ENCODE measurements around the gene CLIC4. TPM values are rescaled to one million over a fixed set of nuclear protein-coding genes. Genes with fewer than 3 reads are reported as not detected.

CLIC4 gene
- total and polyA plus RNA-seq, 2 donors (not counting 1 experiment from before 2014, with no cell fraction given) = 28.5 to 123 TPM

DNA sequence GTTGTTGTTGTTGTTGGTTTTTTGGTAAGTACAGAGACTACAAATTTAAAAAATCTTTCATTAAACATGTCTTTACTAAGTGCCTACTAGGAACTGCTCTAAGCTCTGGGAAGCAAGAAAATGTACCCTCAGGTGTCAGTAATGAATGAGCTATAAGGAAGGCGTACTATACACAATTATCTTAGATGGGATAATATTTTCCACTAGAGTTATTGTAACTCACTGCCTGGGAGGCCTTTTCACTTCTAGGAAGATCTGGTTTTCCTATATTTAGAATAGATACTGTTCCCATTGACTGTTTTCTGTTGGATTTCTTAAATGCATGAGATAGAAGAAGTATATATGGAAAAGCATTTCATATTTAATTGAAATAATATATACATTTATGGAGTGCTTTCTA is 19.6 kb downstream of the CLIC4 start:
- Histone ChIP-seq H3K27ac (ENCODE audit: low read length in 2 of 2) (no peak overlapping the region), H3K4me1 (ENCODE audit: control insufficient read depth in 2 of 2, insufficient read depth in 2 of 2, low read length in 2 of 2) (peaks cover 37 to 38% of the 10 kb centered on the region in 2 donors), H3K4me2 (replicated peaks; ENCODE audit: low read depth, low read length, poor library complexity, severe bottlenecking) (no peak overlapping the region), H3K9me3 (ENCODE audit: control extremely low read depth in 1 of 3, control insufficient read depth in 2 of 3, insufficient read depth in 1 of 3, low read length in 2 of 3) (no peaks in the 10 kb centered on the region), H3K36me3 (replicated peaks in 1 of 2; ENCODE audit: control extremely low read depth in 1 of 2, control insufficient read depth in 1 of 2, extremely low read depth in 1 of 2, insufficient read depth in 2 of 2, low read length in 1 of 2) (peaks cover 0 to 4% of the 10 kb centered on the region in 2 experiments), H3K79me2 (ENCODE audit: control insufficient read depth, insufficient read depth, low read length) (peaks cover 94% of the 10 kb centered on the region), H4K20me1 (ENCODE audit: control insufficient read depth, insufficient read depth, low read length, poor library complexity, severe bottlenecking) (peaks cover 88% of the 10 kb centered on the region), H3K27me3 (replicated peaks in 1 of 4; ENCODE audit: control extremely low read depth in 1 of 4, control insufficient read depth in 3 of 4, insufficient read depth in 4 of 4, low read length in 3 of 4) (no peaks in the 10 kb centered on the region), H3K9ac (ENCODE audit: low read length) (no peak overlapping the region), H2AFZ (ENCODE audit: insufficient read depth, low read depth, low read length, poor library complexity, severe bottlenecking) (no peak overlapping the region), H3K4me3 (ENCODE audit: control extremely low read depth in 1 of 5, extremely low read depth in 1 of 5, insufficient read depth in 1 of 5, low read depth in 2 of 5, low read length in 4 of 5) (no peak overlapping the region)
- intact Hi-C loops (cut with micrococcal nuclease) = no loop called here
- Mint-ChIP-seq H3K4me1 (peaks cover 31% of the 10 kb centered on the region), H3K27me3 (no peaks in the 10 kb centered on the region), H3K4me3 (no peak overlapping the region), H3K27ac (no peak overlapping the region), H3K9me3 (ENCODE audit: insufficient read depth) (no peaks in the 10 kb centered on the region)
- no CpG with 5 or more reads among the region's 1 CpG for WGBS (ENCODE audit: insufficient coverage)
- CTCF ChIA-PET = interaction anchor here (0.6 to 1.6 kb wide), 5 partner anchors 13 to 178 kb away, joined by 3 to 5 read pairs (median 3); no protein-coding TSS in a partner anchor
- DNase-seq (no peak), ATAC-seq (ENCODE audit: low read depth) (no peak)
- TF ChIP-seq, protein P1, sequence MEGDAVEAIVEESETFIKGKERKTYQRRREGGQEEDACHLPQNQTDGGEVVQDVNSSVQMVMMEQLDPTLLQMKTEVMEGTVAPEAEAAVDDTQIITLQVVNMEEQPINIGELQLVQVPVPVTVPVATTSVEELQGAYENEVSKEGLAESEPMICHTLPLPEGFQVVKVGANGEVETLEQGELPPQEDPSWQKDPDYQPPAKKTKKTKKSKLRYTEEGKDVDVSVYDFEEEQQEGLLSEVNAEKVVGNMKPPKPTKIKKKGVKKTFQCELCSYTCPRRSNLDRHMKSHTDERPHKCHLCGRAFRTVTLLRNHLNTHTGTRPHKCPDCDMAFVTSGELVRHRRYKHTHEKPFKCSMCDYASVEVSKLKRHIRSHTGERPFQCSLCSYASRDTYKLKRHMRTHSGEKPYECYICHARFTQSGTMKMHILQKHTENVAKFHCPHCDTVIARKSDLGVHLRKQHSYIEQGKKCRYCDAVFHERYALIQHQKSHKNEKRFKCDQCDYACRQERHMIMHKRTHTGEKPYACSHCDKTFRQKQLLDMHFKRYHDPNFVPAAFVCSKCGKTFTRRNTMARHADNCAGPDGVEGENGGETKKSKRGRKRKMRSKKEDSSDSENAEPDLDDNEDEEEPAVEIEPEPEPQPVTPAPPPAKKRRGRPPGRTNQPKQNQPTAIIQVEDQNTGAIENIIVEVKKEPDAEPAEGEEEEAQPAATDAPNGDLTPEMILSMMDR (IDR thresholded peaks at IDR 0.05) = no peak
- no peak for TF ChIP-seq EZH2 (IDR thresholded peaks at IDR 0.05; ENCODE audit: borderline replicate concordance, insufficient read depth, low read depth, low read length, poor library complexity, severe bottlenecking)
- POLR2A ChIA-PET = no interaction called here

- TF ChIP-seq, protein P1 (IDR thresholded peaks at IDR 0.05) = no peak
- H3K4me1 Mint-ChIP-seq = peaks cover 32% of the 10 kb centered on the region
- POLR2A ChIA-PET = no interaction called here
- no peak overlapping the region for H3K4me2 ChIP-seq (replicated peaks; ENCODE audit: low read depth, low read length, poor library complexity, severe bottlenecking)
- no peak overlapping the region for H3K4me3 Mint-ChIP-seq
- intact Hi-C loops (cut with micrococcal nuclease) = no loop called here
- CTCF ChIA-PET = interaction anchor here (0.6 to 1.6 kb wide), 5 partner anchors 13 to 179 kb away, joined by 3 to 5 read pairs (median 3); no protein-coding TSS in a partner anchor
- H3K9me3 ChIP-seq (ENCODE audit: control extremely low read depth in 1 of 3, control insufficient read depth in 2 of 3, insufficient read depth in 1 of 3, low read length in 2 of 3) = no peaks in the 10 kb centered on the region
- H3K4me1 ChIP-seq (ENCODE audit: control insufficient read depth in 2 of 2, insufficient read depth in 2 of 2, low read length in 2 of 2) = peaks cover 37 to 39% of the 10 kb centered on the region in 2 donors
- no peaks in the 10 kb centered on the region for H3K27me3 ChIP-seq (replicated peaks in 1 of 4; ENCODE audit: control extremely low read depth in 1 of 4, control insufficient read depth in 3 of 4, insufficient read depth in 4 of 4, low read length in 3 of 4)
- H3K27ac ChIP-seq (ENCODE audit: low read length in 2 of 2) = no peak overlapping the region
- peaks cover 0 to 4% of the 10 kb centered on the region in 2 experiments for H3K36me3 ChIP-seq (replicated peaks in 1 of 2; ENCODE audit: control extremely low read depth in 1 of 2, control insufficient read depth in 1 of 2, extremely low read depth in 1 of 2, insufficient read depth in 2 of 2, low read length in 1 of 2)
- no peak for DNase-seq
- H3K4me3 ChIP-seq (ENCODE audit: control extremely low read depth in 1 of 5, extremely low read depth in 1 of 5, insufficient read depth in 1 of 5, low read depth in 2 of 5, low read length in 4 of 5) = no peak overlapping the region
- peaks cover 94% of the 10 kb centered on the region for H3K79me2 ChIP-seq (ENCODE audit: control insufficient read depth, insufficient read depth, low read length)
- no peak overlapping the region for H2AFZ ChIP-seq (ENCODE audit: insufficient read depth, low read depth, low read length, poor library complexity, severe bottlenecking)
- no peak overlapping the region for H3K9ac ChIP-seq (ENCODE audit: low read length)
- 89% methylated on average over 1 of the region's 8 CpGs for WGBS (ENCODE audit: insufficient coverage)
- no peak overlapping the region for H3K27ac Mint-ChIP-seq
- no peak for ATAC-seq (ENCODE audit: low read depth)
- no peaks in the 10 kb centered on the region for H3K9me3 Mint-ChIP-seq (ENCODE audit: insufficient read depth)
- H3K27me3 Mint-ChIP-seq = no peaks in the 10 kb centered on the region
- H4K20me1 ChIP-seq (ENCODE audit: control insufficient read depth, insufficient read depth, low read length, poor library complexity, severe bottlenecking) = peaks cover 88% of the 10 kb centered on the region
Observed at GRCh38 chr1:24765308-24765988, 20.2 kb downstream of the CLIC4 start.

All from B cell (primary cell).